Putamen (tissue), 1 donor: ENCODE data around the gene CYB561D2.
"Not testable (repeated sequence)": the region's sequence is repeated elsewhere in the genome, so short reads cannot be mapped to it uniquely, and the experiment has no call there.

Experiments used
- DNase-seq: peaks from one replicate; pipeline ENCODE4 v3.0.0-alpha.2; 2016; ENCODE audit warnings: low spot score

CYB561D2 gene, protein sequence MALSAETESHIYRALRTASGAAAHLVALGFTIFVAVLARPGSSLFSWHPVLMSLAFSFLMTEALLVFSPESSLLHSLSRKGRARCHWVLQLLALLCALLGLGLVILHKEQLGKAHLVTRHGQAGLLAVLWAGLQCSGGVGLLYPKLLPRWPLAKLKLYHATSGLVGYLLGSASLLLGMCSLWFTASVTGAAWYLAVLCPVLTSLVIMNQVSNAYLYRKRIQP

DNA sequence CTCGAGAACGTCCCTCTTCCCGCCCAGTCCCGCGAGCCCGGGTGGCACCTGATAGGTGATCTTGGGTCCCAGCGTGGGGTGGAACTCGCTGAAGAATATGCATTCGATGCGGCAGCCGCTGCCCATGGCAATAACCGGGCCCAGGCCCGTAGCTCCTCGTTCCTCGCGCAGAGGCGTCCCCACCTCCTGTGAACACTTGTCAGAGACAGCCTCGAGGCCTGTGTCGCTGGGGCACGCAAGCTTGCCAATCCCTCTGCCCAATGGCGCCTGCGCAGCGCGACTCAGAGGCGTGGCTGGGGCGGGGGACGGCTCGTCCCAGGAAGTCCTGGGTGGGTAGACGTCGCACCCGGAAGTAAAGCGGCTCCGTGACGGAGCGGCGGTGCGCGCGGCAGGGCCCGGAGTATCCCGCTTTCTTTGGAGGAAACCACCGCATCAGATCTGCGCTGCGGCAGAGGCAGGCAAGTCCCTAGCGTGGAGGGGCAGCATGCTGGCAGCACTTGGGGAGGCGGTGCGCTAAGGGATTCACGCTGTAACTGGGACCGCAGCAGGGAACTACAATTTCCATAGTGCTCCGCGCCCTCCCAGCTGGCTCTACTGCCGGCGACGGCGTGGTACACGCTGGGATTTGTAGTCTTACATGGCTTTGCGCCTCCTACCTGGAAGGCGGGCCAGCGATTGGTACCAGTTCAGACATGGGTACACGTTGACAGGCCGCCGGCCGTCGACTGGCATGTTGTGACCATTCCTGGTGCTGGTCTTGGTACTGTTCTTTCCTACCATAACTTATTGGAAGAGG lies at the start of gene CYB561D2, which contains the start of gene NPRL2:
TSS of gene CYB561D2 (plus strand) at position 336 of the 796 bp plus-strand sequence. CDS start 572 bp downstream, outside the sequence.
TSS of gene NPRL2 (minus strand) at position 249 of the 796 bp plus-strand sequence. CDS start at position 126, 123 bp downstream.
- DNase-seq = peak; percentile 97

DNA sequence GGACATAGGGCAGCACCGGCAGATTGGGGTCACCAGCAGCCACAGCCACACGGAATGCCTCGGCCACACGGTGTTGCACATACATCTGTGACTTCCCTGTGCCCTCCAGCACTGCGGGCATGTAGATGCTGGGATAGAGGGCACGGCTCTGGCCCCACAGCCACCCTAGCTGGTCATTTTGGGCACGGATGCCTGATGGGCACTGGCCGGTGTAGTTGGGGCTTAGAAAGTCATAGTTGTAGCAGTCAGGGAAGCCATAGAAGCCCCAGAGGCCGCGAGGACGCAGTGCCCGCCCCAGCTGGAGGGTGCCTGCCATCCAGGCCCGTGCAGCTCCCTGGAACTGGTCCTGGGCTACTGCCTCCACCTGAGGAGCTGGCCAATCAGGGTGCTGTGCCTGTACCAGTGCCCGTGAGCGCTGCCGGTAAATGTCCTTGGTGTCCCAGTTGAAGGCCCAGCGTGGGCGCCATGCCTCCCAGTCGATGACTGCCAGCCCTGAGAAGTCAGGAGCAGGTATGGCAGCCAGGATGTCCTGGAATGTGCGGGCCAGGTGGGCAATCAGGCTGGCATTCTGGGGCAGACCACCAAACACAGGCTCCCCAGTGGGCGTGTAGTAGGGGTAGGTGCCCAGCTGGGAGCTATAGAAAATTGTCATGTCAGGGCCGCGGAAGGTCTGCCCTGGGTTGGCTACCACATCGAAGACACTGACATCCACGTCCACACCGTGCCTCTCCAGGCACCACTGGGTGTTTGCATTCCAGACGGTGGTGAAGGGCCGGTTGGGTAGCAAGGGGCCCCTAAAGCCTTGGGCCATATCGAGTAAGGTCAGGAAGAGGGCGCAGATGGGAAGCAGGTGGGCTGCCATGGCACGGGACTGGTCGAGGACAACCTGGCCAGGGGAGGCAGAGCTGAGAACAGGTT lies 48.3 kb upstream of the CYB561D2 start:
- no peak for DNase-seq

DNA sequence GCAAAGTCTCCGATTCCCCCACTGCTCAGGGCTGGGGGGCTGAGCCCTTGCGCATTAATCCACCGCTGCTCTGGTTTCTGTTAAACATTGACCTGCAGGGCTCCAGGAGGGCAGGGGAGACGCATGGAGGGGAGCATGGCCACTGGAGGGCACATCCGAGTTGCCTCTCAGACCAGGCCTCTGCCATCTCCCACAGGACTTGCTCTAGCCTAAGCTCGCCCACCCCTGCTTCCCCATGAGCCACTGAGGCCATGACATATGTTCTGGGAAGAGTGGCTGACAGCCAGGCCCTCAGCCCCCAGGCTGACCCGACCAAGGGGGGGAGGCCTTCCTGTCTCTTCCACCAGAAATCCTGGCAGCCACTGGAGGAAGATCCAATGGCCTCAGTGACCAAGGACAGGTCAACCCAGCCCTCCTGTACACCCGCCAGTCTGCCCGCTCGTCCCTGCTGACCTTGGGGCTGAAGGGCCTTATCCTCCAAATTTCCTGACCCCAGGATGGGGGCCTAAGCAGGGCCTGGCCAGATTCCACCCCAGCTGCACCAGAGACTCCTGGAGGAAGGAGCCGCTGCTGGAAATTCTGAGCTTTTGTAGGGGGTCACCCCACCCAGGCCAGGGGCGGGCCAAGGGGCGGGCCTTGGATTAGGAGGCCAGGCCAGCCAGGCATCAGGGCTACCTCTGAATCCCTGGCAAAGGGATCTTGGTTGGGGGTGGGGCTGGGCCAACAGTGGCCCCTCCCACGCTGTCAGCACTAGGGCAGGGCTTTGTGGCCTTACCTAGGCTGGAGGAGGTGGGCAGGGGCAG lies 47.4 kb upstream of the CYB561D2 start, which contains the start of gene HYAL1:
TSS of gene HYAL1 (minus strand) at position 562 of the 803 bp plus-strand sequence. CDS start 618 bp downstream, outside the sequence.
- DNase-seq = no peak

DNA sequence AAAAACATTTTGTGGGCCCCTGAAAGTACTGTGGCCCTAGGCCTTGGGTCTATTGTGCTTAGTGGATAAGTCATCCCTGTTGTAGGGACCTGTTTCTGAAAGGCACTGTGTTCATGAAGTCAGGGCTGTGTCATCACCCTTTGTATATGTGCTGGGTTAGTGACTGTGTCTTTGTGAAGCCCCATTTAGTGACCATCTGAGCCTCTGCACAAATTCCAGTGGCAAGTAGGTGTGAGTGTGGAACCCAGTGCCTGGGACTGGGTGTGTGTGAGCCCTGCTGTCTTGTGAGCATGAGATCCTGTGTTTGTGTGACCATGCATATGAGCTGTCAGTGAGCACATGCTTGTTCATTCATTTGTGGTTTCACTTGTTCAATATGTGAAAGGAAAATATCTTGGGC lies 46.1 kb upstream of the CYB561D2 start:
- no peak for DNase-seq

DNA sequence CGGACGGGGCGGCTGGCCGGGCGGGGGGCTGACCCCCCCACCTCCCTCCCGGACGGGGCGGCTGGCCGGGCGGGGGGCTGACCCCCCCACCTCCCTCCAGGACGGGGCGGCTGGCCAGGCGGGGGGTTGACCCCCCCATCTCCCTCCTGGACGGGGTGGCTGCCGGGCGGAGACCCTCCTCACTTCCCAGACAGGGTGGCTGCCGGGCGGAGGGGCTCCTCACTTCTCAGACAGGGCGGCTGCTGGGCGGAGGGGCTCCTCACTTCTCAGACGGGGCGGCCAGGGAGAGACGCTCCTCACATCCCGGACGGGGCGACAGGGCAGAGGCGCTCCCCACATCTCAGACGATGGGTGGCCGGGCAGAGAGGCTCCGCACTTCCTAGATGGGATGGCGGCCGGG lies 38.6 kb upstream of the CYB561D2 start:
- DNase-seq = not testable (repeated sequence)

DNA sequence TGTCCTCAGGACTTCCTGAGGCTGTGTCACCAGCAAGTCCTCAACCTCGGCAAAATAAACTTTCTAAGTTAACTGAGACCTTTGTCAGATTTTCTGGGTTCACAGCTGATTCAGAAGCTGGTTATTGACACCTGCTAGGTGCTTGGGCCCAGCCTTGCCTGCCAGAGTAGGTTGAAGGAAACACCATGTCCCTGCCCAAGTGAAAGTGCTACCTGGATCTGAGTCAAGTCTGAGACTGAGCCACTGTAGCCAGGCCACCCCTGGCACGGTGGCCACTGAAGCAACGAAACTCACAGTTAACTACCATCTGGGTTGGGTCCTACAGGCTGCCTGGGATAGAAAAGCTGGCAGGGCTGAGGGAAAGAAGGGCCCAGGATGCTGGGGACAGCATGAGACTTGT lies 36.3 kb upstream of the CYB561D2 start:
- DNase-seq = no peak

DNA sequence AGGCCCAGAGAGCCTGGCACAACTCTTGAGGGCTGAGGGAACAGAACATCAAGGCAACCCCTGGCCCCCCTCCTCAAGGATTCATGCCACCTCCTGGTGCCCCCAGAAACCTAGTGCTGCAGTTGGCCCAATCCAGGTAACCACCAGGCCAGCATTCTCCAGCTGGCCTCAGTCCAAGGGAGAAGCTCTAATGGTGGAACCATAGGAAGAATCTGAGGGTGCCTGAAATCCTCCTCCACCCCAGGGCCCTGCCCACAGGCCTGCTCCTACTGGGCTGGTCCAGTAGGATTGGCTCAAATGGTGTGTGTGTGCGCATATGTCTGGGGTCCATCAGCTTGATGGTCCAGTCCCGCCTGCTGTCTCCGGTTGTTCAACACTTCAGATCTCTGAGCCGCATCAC lies 35.8 kb upstream of the CYB561D2 start:
- DNase-seq = no peak

DNA sequence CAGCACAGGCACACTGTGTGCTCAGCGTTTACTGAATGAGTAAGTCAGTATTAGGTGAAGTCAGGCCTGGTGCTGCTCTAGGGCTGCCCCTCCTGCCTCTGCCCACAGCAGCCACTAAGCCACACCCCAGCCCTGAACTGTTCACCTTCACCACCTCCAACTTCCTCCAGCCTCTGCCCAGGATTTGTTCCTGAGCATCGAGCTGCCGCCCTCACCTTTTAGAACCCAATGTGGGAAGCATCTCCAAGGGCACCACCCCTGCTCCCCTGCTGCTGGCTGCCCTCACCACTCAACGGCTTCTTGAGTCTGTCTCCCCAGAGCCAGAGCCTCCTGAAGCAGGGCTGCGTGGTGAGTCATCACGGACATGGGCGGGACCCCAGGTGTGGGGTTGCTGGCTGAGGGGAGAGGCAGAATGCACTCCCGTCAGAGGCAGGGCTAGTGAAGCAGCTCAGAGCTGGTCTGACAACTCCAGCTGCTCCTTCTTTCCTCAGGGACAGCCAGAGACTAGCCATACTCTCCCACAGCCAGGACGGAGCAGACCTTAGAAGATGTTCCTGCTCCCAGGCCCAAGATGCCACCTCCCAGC lies 33.9 kb upstream of the CYB561D2 start:
- DNase-seq = no peak

DNA sequence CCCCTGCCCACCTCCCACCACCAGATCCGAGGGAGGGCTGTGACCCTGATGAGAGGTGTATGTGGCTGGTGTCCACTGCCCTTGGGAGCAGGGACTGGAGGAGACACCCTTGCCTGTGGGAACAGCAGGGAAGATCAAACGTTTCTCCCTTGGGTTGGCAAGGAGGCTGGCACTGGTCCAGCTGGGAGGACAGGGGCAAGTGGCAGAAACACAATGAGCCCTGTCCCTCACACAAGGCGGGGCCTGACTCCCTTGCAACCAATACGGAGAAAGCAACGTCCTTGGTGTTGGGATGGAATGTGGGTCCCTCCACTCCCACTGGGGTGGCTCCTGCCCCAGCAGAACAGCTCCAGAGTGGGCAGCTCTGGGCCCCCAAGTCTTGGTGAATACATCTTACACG lies 33.4 kb upstream of the CYB561D2 start:
- no peak for DNase-seq

DNA sequence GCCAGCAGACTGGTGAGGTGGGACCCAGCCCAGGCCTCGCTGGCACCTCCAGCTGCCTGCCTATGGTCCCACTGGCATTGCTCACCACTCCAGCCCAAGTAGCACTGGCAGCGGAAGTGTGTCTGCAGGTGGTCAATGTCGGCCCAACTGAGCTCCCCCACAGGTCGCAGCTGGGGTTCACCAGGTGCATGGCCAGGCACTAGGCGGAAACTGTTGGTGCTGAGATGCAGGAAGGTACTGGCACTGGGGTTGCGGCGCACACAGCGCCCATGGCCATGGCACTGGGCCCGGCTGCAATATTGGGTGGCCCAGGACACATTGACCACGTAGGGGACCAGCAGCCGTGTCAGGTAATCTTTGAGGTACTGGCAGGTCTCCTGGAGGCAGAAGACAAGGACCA lies 32.5 kb upstream of the CYB561D2 start:
- DNase-seq = no peak

DNA sequence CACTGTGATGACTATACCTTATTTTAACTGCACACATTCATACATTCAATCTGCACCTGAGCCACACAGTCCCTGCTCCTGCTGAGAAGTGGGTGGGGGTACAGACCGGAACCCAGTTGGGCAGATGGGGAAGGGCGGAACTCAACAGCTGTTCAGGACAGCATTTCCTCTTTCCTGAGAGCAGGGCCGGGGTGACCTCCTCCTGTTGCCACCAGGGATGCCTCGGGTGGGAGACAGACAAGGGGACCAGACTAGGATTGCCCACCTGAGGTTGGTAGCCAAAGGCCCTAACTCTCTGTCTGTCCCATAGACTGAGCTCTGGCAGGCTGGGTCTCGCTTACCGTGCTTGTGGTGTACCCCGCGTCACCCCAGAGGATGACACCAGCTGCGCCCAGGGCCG lies 32.0 kb upstream of the CYB561D2 start:
- no peak for DNase-seq

DNA sequence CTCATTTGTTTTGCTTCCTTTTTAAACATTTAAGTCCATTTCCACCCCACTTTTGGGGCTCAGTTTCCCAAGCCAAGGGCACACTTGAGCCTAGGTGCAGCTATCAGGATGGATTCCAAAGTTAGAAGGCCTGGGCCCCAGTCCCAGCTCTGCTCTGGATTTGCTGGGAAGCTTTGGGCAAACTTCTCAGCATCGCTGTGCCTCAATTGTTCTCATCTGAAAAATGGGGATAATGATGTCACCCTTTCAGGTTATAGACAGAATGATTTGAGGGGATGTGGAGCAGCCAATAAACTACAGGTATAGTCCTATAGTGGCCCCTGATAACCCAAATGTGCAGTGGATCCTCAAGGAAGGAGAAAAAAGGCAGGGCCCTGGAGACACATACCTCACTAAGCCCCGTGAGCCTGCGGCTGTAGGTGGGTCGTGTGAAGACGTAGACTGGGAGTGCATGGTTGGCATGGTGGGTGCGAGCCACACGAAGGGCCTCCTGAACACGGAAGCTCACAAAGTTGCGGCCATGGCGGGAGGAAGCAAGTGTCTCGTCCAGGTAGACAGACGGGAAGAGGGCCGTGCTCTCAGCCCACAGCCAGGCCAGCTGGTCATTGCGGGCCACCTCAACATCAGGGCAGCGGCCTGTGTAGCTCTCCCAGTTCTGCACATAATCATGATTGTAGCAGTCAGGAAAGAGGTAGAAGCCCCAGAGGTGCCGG lies 31.3 kb upstream of the CYB561D2 start:
- no peak for DNase-seq

DNA sequence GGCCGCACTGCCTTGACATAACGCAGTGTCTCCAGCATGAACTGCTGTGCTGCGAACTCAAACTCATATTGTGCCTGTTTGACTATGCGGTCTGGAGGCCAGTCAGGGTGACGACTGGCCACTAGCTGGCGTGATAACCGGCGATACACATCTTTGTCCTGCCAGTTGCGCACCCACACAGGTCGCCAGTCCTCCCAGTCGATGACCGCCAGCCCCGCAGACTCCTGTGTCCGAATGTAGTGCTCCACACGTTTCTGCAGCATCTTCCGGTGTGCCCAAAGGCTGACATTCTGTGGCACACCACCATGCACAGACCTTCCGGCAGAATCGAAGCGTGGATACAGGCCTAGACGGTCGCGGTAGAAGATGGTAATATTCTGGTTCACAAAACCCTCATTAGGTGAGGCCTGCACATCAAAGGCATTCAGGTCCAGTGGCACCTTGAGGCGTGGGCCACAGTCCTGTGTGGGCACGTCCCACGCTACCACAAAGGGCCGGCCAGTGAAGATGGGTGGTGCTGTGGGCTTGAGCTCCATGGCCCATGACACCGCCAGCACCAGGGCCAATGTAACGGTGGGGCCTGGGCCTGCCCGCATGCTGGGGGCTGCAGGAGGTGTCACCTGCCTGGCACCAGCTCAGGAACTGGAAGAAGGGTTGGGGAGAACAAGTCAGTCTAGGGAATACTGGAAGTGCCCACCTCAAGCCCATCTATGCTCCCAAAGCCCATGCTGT lies 30.6 kb upstream of the CYB561D2 start:
- DNase-seq = no peak

DNA sequence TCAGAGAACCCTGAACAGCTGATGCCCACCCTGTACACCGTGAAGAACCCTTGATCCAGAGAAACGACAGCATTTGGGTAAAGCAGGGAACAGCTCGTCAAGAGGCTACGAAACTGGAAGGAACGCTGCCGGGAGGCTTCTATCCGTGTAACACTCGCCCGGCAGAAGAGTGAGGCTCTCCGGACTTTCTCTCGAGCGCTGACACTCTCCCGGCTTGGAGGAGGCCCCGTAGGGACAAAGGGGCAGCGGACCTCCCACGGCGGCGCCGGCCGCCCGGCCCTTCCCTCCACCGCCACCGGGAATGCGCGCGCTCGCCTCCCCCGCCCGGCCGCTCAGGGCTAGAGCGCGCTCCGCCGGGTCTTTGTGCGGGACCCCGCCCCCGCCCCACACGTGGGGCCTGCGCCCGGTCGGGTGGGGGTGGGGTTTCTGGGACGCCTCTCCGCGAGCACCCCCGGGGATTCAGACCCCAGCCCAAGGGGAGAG lies 29.8 kb upstream of the CYB561D2 start:
- peak; percentile 84 for DNase-seq

DNA sequence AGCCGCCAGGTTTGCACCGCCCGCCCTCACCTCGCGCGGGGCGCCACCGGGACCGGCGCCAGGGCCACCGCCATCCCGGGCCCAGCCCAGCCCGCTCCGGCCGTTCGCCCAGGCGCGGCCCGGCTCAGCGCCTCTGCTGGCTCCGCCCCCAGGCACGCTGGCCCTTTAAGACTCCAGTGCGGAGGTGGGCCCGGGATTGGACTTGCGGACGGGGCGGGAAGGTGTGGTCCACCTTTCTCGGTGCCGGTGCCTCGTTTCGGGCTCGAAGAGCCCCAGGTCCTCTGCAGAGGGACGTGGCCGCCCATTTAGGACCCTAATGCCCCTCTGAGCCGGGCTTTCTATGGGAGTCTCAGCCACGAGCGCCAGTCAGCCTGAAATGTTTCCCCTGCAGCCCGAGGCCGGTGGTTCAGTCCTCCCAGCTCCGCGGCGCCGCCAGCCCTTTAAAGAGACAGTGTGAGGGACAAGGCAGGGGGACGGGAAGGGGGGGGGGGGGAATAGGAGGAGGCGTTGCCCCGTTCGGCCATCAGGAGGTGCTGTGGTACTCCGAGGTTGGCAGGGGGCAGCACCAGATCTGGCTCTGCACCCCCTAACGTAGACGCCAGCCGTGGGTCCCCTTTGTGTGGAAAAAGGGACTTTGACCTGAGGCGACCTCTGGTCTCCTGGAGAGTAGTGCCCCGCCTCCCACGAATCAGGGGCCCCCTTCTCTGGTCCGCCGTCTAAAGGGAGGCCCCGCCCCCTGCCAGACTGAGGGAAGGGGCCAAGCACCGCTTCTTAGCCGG lies 29.1 kb upstream of the CYB561D2 start:
- peak; percentile 89 for DNase-seq

DNA sequence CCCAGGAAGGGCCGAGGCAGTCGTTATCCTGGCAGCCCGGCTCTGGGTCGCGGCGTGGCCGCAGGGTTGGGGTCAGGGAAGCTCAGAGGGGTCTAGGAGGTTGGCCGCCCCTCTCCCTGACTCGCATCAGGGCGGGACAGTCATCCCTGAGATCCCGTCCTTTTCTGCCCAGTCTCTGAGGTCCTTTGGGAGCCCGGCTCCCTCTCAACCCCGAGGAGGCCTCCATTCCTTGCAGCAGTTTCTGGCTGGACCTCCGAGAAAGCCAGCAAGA lies 28.6 kb upstream of the CYB561D2 start:
- DNase-seq = no peak

DNA sequence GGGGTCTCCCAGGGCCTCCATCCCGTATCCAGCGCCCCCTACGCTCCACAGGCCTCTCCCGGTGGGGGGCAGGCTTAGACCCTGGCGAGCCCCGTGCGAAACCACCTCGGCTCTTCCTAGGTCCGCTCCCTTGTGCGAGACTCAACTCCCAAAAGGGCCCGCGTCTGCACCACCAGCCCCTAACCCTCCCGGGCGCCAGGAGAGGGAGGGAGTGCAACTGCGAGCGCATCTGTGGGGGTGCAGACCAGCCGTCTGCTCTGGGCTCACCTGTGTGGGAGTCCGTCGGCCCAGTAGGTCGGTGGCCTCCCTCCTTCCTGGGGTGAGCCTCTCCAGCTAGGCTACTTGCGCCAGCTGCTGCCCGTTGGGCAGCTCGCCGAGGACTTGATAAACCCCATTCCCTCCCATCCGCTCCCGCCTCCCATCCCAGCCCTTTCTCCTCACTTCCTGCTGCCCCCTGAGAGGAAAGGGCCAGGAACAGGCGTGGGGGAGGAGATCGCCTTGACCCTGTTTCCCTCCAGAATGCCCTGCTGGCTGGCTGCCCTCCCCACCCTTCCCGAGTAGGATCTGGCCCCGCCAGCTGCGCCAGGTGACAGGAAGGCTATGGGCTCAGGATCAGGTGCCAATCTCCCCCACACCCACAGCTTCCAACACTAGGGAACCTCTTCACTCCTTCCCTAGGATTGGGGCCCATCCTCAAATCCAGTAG lies 28.1 kb upstream of the CYB561D2 start, which contains the start of gene HYAL2:
TSS of gene HYAL2 (minus strand) at position 360 of the 706 bp plus-strand sequence. CDS start 2,256 bp downstream, outside the sequence.
- no peak for DNase-seq

DNA sequence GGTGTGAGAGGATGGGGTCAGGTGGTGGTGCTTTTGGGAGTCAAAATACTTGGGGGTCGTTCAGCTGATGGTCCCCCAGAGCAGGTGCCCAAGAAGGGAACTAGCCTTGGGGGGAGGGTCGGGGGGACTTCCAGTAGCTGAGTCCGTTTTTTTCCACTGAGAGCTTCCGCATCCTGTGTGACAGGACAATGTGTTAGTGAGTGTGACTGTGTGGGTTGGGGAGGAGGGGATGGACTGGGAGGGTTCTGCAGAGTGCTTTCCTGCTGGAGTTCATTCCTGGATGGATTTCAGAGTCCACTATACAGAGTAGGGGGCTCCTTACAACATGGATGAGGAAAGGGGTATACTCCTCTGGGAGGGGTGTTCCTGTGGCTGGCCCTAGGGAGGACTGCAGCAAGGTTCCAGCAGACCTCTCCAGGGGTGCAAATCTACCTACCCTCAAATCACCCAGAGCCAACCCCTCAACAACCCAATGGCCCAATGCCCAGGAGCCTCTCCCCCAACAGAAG lies 27.5 kb upstream of the CYB561D2 start:
- DNase-seq = no peak
